Measurements from ENCODE around the gene MCRIP1. TPM values are rescaled to one million over a fixed set of nuclear protein-coding genes. Genes with fewer than 3 reads are reported as not detected.

MCRIP1 gene
- total RNA-seq, 1 experiment from 2014 or later = 35.6 TPM

DNA sequence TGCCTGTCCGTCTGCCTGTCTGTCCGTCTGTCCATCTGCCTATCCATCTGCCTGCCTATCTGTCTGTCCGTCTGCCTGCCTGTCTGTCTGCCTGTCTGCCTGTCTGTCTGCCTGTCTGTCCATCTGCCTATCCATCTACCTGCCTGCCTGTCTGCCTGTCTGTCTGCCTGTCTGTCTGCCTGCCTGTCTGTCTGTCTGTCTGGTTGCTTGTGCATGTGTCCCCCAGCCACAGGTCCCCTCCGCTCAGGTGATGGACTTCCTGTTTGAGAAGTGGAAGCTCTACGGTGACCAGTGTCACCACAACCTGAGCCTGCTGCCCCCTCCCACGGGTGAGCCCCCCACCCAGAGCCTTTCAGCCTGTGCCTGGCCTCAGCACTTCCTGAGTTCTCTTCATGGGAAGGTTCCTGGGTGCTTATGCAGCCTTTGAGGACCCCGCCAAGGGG lies 23.5 kb downstream of the MCRIP1 start:
- TF ChIP-seq, protein P1, sequence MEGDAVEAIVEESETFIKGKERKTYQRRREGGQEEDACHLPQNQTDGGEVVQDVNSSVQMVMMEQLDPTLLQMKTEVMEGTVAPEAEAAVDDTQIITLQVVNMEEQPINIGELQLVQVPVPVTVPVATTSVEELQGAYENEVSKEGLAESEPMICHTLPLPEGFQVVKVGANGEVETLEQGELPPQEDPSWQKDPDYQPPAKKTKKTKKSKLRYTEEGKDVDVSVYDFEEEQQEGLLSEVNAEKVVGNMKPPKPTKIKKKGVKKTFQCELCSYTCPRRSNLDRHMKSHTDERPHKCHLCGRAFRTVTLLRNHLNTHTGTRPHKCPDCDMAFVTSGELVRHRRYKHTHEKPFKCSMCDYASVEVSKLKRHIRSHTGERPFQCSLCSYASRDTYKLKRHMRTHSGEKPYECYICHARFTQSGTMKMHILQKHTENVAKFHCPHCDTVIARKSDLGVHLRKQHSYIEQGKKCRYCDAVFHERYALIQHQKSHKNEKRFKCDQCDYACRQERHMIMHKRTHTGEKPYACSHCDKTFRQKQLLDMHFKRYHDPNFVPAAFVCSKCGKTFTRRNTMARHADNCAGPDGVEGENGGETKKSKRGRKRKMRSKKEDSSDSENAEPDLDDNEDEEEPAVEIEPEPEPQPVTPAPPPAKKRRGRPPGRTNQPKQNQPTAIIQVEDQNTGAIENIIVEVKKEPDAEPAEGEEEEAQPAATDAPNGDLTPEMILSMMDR (IDR thresholded peaks at IDR 0.05; ENCODE audit: unreplicated experiment) = no peak
- no peaks in the 10 kb centered on the region for H3K9me3 Mint-ChIP-seq (ENCODE audit: unreplicated experiment)
- ChIA-PET POLR2A (no interaction called here), CTCF (no interaction called here)
- no TSS peak for BruUV-seq (replicated peaks)
- H3K27ac Mint-ChIP-seq (ENCODE audit: low read depth, unreplicated experiment) = no peak overlapping the region
- no peak overlapping the region for H3K4me3 Mint-ChIP-seq (ENCODE audit: unreplicated experiment)
- no peak for DNase-seq (ENCODE audit: unreplicated experiment)
- H3K27me3 Mint-ChIP-seq (ENCODE audit: insufficient read depth, unreplicated experiment) = peaks cover 57% of the 10 kb centered on the region
- peaks cover 9% of the 10 kb centered on the region for H3K4me1 Mint-ChIP-seq (ENCODE audit: insufficient read depth, unreplicated experiment)
- no peaks in the 10 kb centered on the region for H3K36me3 Mint-ChIP-seq (ENCODE audit: insufficient read depth, unreplicated experiment)
- intact Hi-C loops (cut with micrococcal nuclease) = no loop called here

DNA sequence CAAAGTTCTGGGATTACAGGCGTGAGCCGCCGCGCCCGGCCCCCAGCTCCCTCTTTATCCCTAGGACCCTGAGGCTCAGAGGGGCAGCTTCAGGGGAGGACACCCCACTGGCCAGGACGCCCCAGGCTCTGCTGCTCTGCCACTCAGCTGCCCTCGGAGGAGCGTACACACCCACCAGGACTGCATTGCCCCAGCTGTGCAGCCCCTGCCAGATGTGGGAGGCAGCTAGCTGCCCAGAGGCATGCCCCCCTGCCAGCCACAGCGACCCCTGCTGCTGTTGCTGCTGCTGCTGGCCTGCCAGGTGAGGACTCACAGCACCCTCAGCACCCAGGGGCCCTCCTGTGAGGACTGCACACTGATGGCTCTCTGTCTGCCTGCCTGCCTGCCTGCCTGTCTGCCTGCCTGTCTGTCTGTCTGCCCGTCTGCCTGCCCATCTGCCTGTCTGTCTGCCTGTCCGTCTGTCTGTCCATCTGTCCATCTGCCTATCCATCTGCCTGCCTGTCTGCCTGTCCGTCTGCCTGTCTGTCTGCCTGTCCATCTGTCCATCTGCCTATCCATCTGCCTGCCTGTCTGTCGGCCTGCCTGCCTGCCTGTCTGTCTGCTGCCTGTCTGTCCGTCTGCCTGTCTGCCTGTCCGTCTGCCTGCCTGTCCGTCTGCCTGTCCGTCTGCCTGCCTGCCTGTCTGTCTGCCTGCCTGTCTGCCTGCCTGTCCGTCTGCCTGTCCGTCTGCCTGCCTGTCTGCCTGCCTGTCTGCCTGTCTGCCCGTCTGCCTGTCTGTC lies 24.1 kb downstream of the MCRIP1 start:
- DNase-seq (ENCODE audit: unreplicated experiment) = no peak
- peaks cover 60% of the 10 kb centered on the region for H3K27me3 Mint-ChIP-seq (ENCODE audit: insufficient read depth, unreplicated experiment)
- H3K4me3 Mint-ChIP-seq (ENCODE audit: unreplicated experiment) = no peak overlapping the region
- ChIA-PET POLR2A (no interaction called here), CTCF (no interaction called here)
- H3K9me3 Mint-ChIP-seq (ENCODE audit: unreplicated experiment) = no peaks in the 10 kb centered on the region
- H3K36me3 Mint-ChIP-seq (ENCODE audit: insufficient read depth, unreplicated experiment) = no peaks in the 10 kb centered on the region
- peaks cover 9% of the 10 kb centered on the region for H3K4me1 Mint-ChIP-seq (ENCODE audit: insufficient read depth, unreplicated experiment)
- intact Hi-C loops (cut with micrococcal nuclease) = no loop called here
- TF ChIP-seq, protein P1 (IDR thresholded peaks at IDR 0.05; ENCODE audit: unreplicated experiment) = no peak
- no peak overlapping the region for H3K27ac Mint-ChIP-seq (ENCODE audit: low read depth, unreplicated experiment)
- BruUV-seq (replicated peaks) = no TSS peak

DNA sequence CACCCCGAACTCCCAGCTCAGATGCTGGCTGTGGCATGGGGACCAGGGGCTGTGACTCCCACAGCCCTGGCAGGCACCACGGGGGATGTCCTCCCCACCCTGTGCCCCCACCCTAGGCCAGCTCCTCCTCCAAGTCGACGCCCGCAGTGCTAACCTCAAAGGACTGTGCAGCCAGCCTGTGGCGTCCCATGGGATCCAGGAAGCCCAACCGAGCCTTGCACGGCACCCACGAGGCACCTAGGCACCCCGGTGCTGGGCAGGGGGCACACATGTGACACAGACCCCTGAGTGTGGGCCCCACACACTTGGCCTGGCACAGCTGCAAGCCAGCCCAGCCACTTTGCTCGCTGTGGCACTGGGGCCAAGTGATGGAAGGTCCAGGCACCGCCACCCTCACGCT lies 25.3 kb downstream of the MCRIP1 start:
- CTCF ChIA-PET = interaction anchor here (0.6 kb wide), 1 partner anchor 29 kb away, joined by 3 read pairs; no protein-coding TSS in a partner anchor
- no peaks in the 10 kb centered on the region for H3K9me3 Mint-ChIP-seq (ENCODE audit: unreplicated experiment)
- BruUV-seq (replicated peaks) = no TSS peak

DNA sequence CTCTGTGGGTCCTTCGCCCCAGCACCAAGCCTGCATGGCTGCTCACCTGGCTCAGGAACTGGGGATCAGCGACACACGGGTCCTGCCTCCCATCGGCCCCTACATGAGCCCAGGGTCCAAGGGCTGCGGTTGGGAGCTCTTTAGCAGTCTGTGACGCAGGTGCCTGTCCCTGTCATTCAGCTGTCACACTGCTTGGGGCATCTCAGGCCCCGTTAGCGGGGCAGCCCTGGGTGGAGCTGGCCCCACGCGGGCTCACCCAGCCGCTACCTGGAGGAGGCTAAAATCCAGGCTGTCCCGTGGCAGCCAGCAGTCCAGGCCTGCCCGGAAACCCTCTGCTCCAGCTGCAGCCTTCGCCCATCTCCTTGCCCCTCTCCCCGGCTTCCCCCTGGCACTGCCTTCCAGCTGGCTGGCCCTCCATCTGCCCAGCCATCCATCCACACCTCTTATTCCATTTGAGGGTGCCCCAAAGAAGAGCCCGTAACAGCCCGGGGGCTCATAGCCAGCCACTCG lies 25.8 kb downstream of the MCRIP1 start:
- no peak overlapping the region for H3K27ac Mint-ChIP-seq (ENCODE audit: low read depth, unreplicated experiment)
- POLR2A ChIA-PET = interaction anchor here (0.6 kb wide), 1 partner anchor 223 kb away, joined by 3 read pairs; no protein-coding TSS in a partner anchor
- H3K27me3 Mint-ChIP-seq (ENCODE audit: insufficient read depth, unreplicated experiment) = peaks cover 74% of the 10 kb centered on the region
- no peak for DNase-seq (ENCODE audit: unreplicated experiment)
- CTCF ChIA-PET = interaction anchor here (0.6 kb wide), 2 partner anchors 30 to 73 kb away, joined by 3 read pairs; no protein-coding TSS in a partner anchor
- H3K36me3 Mint-ChIP-seq (ENCODE audit: insufficient read depth, unreplicated experiment) = no peaks in the 10 kb centered on the region
- H3K4me3 Mint-ChIP-seq (ENCODE audit: unreplicated experiment) = no peak overlapping the region
- BruUV-seq (replicated peaks) = no TSS peak
- TF ChIP-seq, protein P1 (IDR thresholded peaks at IDR 0.05; ENCODE audit: unreplicated experiment) = no peak
- peaks cover 9% of the 10 kb centered on the region for H3K4me1 Mint-ChIP-seq (ENCODE audit: insufficient read depth, unreplicated experiment)
- H3K9me3 Mint-ChIP-seq (ENCODE audit: unreplicated experiment) = no peaks in the 10 kb centered on the region
- intact Hi-C loops (cut with micrococcal nuclease) = no loop called here

More for the DNA sequence above, 25.3 kb downstream of the MCRIP1 start:
- no peak overlapping the region for H3K27ac Mint-ChIP-seq (ENCODE audit: low read depth, unreplicated experiment)
- peaks cover 68% of the 10 kb centered on the region for H3K27me3 Mint-ChIP-seq (ENCODE audit: insufficient read depth, unreplicated experiment)
- H3K4me3 Mint-ChIP-seq (ENCODE audit: unreplicated experiment) = no peak overlapping the region
- no peaks in the 10 kb centered on the region for H3K36me3 Mint-ChIP-seq (ENCODE audit: insufficient read depth, unreplicated experiment)
- intact Hi-C loops (cut with micrococcal nuclease) = no loop called here
- TF ChIP-seq, protein P1 (IDR thresholded peaks at IDR 0.05; ENCODE audit: unreplicated experiment) = no peak
- POLR2A ChIA-PET = interaction anchor here (0.6 kb wide), 1 partner anchor 223 kb away, joined by 3 read pairs; no protein-coding TSS in a partner anchor
- DNase-seq (ENCODE audit: unreplicated experiment) = no peak
- H3K4me1 Mint-ChIP-seq (ENCODE audit: insufficient read depth, unreplicated experiment) = peaks cover 9% of the 10 kb centered on the region

Measured in MCF 10A (cell line).